D341Med (cell line): Measurements from ENCODE around the gene DLL1.
A peak's percentile ranks its signal among the peaks of the same experiment; 100 is the strongest.

Experiments used
- DNase-seq: peaks from one replicate; pipeline ENCODE4 v3.0.0; 2012; ENCODE audit warnings: low spot score

DLL1 gene

DNA sequence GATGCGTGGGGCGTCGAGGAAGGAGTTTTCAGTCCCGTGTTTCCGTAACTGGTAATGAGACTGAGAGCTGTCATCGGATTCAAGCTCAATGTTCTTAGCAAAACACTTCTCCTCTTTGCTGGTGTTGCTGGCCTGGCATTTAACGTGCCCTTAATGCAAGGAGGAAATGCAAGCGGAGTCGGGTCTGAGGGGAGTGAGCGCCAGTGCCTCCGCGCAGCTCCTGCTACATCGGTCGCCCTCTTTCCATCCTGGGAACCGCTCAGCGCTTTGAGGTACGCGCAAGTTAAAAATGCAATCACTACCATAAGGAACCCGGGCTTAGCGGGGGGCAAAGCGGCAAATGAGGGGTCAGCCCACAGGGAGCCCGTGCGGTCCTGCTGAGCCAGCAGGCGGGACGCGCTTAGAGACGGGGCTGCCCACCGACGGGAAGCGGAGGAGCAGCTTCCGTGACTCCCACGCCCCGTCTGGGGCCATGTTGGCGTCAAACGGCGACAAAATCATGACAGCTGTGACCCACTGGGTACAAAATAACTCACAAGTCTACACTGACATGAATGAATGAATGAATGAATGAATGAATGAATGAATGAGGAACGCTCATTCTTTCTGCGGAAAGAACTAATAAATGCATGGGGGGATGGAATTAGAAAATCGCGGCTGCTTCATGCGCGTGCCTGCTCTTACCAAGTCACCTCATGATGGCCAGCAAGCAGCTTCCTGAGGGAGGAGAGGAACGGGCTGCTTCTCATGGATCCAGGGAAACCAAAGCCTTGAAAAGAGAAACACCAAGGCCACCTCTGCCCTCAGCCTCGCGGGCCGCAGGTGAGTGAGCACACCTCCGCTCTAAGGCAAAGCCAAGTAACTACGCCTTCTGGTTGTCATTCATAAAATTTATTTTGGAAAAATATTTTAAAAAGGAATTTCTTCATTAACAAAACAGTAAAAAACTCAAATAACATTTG, 9.3 kb downstream of the DLL1 start:
- DNase-seq, result no peak

DNA sequence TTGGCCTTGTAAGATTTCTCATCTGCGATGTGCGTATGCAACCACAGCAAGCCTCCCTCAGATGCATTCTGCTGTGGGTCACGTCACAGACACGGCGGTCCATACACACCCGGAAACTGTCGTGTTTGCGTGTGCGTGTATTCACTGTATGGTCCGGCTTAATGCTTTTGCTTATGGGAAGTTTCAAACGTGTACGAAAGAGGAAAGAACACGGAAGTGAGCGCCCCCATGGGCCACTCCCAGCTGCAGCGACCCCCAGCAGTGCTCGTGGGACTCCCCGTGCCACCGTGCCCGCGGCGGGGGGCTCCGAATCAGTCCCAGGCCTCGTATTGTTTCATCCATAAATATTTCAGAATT, 10.2 kb downstream of the DLL1 start:
- no peak for DNase-seq

DNA sequence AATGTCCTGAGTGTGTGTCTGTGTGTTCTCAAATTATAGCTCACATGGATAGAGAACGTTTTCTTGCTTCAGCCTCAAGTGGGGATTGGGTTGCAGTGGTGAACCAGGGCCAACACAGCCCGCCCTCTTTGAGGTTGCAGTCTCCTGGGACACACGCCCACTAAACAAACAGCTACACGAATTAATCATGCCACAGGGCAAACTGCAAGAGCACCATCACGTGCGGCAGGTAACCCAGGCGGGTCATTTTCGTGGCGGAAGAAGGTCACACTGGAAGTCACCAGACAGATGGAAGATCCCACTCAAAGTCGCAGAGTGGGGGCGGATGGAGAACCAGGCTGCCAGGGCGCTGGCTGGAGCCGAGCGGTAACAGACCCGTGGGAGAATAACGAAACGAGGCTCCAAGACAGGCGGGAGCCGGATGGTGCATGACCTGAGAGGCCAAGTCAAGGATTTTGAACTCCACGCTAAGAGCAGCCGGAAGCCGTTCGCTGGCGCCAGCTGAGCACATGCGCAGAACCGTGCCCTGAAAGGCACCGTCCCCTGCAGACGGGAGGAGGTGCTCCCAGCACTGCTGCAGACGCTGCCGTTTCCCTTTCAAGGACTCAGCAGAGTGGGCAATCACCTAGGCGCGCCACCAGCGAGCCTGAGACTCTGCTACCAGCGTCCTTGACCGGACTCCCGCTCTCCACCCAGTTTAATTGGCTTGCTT, 10.7 kb downstream of the DLL1 start:
- DNase-seq, result peak; percentile 69

- no peak for DNase-seq
Measured at GRCh38 chr6:170279426-170279825, 11.5 kb downstream of the DLL1 start.

- no peak for DNase-seq
Measured at GRCh38 chr6:170278743-170279094, 12.2 kb downstream of the DLL1 start.

DNA sequence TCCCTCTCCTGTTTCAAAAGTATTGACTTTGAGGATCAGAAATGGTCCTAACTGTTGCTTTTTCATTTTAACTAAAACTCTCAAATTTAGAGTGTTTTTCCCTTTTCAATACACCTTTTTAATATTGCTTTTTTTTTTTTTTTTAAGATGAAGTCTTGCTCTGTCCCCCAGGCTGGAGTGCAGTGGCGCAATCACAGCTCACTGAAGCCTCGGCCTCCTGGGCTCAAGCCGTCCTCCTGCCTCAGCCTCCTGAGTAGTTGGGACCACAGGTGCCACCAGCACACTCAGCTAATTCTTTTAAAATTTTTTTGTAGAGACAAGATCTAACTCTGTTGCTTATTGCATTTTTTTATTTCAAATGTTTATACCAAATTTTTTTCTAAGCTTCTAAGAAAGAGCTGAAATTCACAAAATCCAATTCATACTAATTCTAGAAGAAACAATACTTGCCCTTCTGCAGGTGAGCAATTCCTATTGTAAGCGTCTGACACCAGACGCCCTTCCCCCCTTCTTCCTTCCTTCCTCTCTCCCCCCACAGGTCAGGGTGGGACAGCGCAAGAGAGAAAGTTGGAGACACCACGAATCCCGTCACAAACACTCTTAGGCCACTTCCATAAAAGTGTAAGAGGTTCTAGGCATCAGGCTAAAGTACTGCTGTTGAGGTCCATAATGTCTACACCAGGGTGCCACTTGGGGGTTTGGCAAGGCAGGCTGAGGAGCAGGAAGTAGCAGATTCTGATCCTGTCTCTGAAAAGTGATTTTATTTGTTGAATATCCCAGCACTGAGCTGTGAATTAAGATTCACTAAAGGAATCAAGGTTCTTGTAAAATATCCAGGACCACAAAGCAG, 12.8 kb downstream of the DLL1 start:
- no peak for DNase-seq

GRCh38 chr6:170276369-170277057, 14.4 kb downstream of the DLL1 start:
- no peak for DNase-seq

DNA sequence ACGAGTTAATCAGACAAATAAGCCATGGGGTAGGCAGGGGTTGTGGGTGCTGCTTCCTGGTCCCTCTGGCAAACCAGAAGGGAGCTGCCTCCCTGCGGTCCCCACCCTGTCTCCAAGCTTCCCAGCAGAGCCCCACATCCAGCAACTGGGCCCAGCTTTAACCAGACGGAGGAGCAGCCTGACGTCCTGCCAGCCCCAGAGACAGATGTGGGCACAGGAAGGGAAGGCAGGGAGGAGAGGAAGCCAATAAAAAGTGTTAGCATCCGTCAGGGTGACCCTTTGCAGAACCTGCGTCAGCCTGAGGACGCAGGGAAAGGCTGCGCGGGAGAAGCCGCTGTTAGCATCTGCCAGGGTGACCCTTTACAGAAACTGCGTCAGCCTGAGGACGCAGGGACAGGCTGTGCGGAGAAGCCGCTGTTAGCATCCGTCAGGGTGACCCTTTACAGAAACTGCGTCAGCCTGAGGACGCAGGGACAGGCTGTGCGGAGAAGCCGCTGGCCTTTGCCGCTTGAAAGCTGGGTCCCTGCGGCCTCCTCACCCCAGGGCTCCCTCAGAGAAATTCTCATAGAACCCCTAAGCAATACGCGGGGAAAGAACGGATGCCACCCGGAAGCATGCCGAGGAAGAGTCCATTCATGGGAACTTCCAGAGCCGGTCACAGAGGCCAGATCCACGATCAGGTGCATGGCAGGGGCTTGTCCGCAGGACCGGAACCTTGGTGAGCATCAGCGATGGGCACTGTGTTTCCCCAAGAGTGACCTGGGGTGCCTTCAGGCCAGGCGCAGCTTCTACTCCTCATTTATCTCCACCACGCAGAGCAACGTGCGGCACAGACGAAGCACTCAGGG, 15.9 kb downstream of the DLL1 start:
- no peak for DNase-seq

GRCh38 chr6:170273681-170274080, 17.2 kb downstream of the DLL1 start:
- DNase-seq, result no peak

- DNase-seq, result no peak
Measured at GRCh38 chr6:170273191-170273590, 17.7 kb downstream of the DLL1 start.

DNA sequence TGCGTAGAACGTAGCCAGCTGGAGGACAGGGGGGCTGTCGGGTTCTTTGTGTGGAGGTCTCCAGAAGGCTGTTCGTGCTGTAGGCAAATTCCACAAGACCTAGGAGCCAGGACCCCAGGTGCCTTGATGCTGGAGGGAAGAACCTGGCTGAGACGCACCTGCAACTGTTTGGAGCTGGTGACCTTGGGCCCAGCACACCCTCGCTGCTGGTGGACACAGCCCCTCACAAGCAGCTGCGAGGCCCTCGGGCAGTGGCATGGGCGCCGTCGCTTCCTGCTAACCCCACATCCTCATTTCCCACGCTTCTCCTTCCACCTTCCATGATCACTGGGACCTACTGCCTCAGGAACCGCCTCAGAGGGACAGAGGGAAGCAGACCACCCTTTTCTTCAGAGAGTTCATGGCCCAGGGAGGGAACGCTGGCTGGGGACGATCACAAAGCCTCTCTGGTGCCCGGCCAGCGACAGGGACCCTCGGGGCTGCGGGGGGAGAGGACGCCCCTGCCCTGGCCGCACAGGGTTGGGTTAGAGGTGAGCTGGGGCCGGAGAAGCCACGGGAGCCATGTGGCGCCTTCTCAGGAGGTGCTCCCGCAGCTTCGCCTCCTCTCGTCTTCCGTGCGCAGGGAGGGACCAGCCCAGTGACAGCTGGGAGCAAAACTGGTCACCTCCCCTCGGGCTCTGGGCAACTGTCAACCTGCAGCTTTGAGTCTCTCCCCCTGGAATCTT, 18.4 kb downstream of the DLL1 start:
- DNase-seq, result no peak

GRCh38 chr6:170271771-170272314, 19.0 kb downstream of the DLL1 start:
- no peak for DNase-seq

GRCh38 chr6:170270984-170271593, 19.8 kb downstream of the DLL1 start:
- DNase-seq, result no peak

DNA sequence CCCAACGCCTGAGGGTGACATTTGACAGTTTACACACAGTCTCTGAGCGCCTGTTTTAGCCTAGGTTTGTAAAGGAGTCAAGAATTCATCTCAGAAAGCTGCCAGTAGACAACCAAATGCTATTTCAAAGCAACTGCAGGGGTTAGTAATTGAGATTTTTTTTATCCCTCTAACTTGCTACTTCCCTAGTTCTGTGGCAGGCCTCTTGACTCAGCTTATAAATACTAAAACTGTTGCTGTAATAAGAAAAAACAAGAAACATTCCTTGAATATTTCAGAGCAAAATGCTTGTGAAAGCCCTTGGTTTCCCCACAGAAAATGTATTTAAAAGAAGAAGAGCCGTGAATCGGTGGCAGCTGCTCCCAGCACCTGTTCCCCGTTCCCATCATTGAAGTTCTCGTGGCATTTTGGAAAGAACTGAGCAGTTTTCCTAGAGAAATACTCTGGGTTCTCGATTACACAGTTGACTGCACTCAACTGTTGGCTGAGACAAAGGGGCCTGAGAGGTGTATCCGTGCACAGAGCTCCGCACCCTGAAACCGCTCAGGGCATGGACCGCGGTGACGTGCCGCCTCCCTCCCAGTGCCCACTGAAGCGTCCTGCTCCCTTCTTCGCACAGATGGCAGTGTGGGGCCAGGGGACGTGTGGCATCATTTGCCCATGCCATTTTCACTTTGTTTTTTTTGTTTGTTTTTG, 20.9 kb downstream of the DLL1 start:
- no peak for DNase-seq

- DNase-seq, result no peak
Measured at GRCh38 chr6:170269151-170269845, 21.6 kb downstream of the DLL1 start.

GRCh38 chr6:170268216-170269129, 22.4 kb downstream of the DLL1 start:
- no peak for DNase-seq

DNA sequence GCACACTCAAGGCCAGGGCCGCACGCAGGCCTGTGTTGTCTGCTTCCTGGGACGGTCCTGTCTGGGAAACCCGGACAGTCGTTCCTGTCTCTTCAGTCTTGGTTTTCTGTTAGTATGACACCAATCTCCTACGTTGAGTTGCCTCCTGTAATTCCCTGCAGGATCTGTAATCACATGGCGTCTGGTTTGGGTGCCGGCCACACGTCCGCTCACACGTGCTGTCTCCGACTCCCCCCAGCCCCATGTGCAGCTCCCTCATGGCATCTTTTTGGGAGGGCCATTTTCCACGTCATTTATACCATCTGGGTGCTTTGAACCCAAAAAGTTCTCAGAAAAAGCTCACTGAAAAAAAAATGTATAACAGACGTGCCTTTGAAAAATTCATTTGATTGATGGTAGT, 23.2 kb downstream of the DLL1 start:
- no peak for DNase-seq
